ENCODE measurements around the gene MED22.

GRCh38 chr9:133369422-133369821 is 21.5 kb upstream of the MED22 start:
- TF ChIP-seq CTCF (IDR thresholded peaks at IDR 0.05; ENCODE audit: low read depth, low read length, poor library complexity, severe bottlenecking) (no peak), EZH2phosphoT487 (IDR thresholded peaks at IDR 0.05; ENCODE audit: borderline replicate concordance, low read length) (no peak)

Measured in DOHH2 (cell line).